Right lobe of liver (tissue), 4 donors: ENCODE results near the gene CFLAR.

ENCODE experiments used
- POLR2A ChIP-seq: fragments of 450-650 bp; IDR thresholded peaks from one replicate; pipeline ENCODE4 v1.6.1; 2017; ENCODE audit warnings: antibody characterized with exemption, mild to moderate bottlenecking
- TF ChIP-seq, protein P1 (sequence below), 4 donors: fragments of 200-600 bp in 3 of 4; fragments of 450-650 bp in 1 of 4; IDR thresholded peaks; one replicate each; pipeline versions ENCODE4 v1.5.1 to v1.8.0; 2016 to 2022; ENCODE audit warnings: antibody characterized with exemption in 4 of 4, mild to moderate bottlenecking in 2 of 4
- donor health status: DM: no; HTN: no; CAD: no.
- donor health status: DM: no; HTN: no; CAD: no.
- donor health status: DM: no; HTN: yes; CAD: no.

GRCh38 chr2:201183365-201183727 lies 67.4 kb downstream of the CFLAR start:
- TF ChIP-seq, protein P1, sequence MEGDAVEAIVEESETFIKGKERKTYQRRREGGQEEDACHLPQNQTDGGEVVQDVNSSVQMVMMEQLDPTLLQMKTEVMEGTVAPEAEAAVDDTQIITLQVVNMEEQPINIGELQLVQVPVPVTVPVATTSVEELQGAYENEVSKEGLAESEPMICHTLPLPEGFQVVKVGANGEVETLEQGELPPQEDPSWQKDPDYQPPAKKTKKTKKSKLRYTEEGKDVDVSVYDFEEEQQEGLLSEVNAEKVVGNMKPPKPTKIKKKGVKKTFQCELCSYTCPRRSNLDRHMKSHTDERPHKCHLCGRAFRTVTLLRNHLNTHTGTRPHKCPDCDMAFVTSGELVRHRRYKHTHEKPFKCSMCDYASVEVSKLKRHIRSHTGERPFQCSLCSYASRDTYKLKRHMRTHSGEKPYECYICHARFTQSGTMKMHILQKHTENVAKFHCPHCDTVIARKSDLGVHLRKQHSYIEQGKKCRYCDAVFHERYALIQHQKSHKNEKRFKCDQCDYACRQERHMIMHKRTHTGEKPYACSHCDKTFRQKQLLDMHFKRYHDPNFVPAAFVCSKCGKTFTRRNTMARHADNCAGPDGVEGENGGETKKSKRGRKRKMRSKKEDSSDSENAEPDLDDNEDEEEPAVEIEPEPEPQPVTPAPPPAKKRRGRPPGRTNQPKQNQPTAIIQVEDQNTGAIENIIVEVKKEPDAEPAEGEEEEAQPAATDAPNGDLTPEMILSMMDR (IDR thresholded peaks at IDR 0.05), result no peak
- TF ChIP-seq POLR2A, result no peak
